ENCODE measurements around the gene ARAP1.

The ARAP1 gene

GRCh38 chr11:72721689-72722049 is 30.5 kb downstream of the ARAP1 start:
- DNase-seq: no peak

DNA sequence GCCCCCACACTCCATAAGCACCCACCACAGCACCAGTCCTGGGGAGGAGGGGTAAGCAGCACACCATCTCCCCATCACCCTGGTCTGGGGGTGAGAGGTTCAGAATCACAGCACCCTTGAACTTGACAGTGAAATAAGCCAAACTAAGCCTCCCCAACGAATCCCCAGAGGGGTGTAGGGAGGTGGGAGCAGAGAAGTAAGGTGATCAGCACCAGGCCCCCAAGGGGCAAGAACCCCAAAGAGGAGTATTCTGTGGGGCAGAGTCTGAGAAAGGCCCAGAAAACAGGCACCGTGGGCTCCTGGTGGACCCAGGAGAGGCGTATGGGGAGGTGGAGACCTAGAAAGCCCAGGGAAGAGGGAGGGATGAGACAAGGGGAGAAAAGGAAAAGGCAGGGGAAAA is 30.9 kb downstream of the ARAP1 start:
- no peak for DNase-seq

DNA sequence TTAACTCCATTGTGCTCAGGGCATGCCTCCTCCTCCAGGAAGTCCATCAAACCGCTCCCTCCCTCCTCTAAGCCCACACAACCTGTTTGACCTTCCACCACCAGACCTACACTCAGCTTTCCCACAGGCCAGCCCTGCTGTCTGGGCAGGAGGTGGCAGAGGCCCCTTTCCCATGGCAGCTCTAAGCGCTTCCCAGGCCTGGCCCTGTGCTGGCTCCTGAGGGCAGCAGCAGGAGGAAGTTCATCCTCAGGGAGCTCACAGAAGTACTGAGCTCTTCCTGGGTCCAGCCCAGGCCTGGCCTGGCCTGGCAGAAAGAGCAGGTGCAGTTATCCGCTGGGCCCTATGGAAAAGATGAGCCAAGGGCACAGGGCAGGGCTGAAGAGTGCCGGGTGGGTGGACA is 31.4 kb downstream of the ARAP1 start:
- DNase-seq: no peak

DNA sequence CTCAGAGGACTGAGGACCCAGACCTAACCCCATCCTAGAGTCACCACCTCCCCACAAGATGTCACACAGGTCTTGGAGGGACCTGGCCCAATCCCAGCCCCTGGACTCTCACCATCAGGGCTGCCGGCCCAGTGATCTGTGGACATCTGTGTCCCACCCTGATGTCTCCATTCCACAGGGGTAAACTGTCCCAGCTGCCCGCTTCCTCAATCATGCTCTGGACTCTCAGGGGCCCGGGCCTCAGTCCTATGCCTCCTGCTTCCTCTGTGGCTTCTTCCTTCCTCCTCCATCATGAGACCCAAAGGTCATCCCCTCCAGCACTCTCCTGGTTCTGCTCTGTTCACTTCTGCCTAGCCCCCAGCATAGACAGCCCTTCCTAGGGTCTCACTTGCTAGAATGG is 32.2 kb downstream of the ARAP1 start:
- no peak for DNase-seq

DNA sequence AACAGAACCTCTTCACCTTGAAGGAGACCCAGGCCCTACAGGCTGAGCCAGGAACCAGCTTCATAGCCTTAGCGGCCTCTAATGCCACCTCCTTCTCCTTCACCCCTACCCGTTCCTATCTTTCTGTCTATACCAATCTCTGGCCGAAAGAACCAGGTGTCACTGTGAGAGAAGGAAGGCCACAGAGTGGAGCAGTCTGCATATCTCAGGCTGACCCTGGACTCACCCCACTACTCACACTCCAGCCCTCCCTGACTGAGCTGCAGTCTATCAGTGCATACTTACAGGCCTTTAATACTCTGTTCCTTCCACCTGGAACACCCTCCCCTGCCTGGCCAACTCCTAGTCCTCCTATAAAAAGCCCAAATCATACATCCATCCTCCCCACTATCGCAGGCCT is 32.7 kb downstream of the ARAP1 start:
- no peak for DNase-seq

DNA sequence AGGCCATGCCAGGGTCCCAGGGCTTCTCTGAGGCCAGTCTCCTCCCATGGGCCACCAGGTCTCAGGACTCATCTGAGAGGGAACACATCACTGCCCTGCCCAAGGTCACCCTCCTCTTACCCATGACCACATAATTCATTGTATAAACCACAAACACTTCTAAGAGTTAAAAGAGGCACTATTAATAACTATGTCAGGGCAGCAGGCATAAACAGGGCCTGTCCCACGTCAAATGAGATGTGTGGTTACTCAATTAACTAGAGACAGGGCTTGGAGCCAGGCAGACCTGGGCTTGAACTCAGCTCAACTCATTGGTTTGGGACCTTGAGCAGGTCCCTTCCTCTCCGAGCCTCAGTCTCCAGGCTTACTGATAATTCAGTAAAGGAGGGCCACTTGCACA is 33.1 kb downstream of the ARAP1 start:
- DNase-seq: no peak

DNA sequence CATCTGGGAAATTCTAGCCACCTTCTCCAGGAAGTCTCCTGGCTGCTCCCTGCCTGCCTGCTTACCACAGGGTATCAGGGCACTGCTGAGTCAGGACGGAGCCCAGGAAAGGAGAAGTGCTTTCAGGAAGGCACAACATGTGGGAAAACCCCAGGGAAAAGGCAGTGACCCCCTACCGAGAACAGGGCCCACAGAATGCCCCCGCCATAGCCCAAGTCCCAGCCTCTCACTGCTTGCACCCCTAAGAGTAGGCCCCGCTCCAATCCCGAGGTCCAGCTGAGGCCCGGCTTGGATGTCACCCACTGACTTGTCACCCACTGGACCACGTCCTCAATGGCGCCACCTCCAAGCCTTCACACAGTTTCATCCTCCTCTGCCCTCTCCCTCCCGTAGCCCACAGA is 34.1 kb downstream of the ARAP1 start:
- DNase-seq: no peak

DNA sequence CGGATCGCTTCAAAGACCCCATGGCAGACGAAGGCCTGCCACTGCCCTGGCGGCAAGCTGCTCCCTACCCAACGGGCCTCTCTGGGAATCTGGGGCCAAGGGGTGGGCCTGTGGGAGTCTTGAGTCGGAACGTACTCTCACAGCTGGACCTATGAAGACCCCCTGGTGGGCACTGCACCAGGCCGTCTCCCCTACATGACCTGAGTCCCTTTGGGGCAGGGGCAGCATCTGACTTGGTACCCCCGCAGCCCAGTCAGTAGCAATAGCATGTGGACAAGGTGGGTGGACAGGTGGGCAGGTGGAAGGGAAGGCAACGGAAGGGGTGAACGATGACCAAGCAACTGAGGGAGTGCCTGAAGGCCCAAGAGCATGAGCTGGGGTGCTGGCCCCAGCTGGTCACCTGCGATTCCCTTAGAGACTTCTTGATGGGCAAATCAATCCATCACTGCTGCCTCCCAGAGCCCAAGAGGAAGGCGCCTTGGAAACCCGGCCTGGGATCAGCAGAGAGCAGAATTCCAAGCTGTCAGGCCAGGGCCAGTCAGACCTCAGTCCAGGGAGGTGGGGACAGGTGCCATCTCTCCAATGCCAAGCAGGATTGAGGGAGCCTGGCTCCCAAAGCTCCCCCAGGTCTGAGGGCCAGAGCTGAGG is 35.3 kb downstream of the ARAP1 start:
- no peak for DNase-seq

GRCh38 chr11:72716290-72716689 is 35.9 kb downstream of the ARAP1 start:
- DNase-seq: peak; percentile 77

DNA sequence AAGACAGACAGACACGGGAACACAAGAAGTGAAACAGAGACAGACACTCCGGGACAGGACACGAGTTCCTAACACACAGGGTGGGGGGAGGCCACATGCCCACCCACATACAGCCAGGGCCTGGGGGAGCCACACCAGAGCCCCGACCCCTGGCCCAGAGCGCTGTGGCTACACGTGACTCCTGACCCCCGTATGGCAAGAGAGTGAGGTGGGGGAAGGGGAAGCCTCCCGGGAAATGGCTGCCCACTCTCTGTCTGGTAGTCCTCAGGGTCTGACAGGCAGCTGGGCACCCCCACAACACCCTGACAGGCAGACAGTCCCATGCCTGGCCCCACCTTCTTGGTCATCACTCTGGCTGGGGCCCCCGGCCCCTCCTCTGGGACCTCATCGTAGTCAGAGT is 39.4 kb downstream of the ARAP1 start:
- DNase-seq: no peak

DNA sequence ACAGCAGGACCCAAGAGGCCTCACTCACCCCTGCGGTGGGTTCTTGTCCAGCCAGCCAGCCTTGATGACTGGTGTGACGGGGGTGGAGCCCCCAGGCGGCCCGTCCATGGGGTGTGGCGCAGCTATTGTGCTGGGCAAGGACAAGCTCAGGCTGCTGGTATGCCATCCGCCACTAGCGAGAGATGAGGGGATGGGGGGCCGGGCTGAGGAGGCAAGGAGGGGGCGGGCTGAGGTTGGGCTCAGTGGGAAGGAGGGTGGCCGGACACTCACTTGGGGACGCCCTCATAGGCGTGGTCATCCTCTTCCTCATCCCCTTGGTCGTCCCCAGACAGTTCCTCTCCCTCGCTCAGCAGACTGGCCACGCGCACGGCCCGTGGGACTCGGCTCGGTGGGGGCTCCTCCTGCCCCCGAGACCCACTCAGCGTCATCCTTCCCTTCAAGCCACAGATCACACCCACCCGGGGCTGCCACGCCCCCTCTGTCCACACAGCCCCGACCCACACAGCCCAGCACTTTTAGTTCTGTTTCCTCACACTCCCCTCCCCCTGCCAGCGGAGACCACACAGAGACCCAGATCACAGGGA is 39.9 kb downstream of the ARAP1 start:
- DNase-seq: no peak

GRCh38 chr11:72711141-72711540 is 41.1 kb downstream of the ARAP1 start:
- no peak for DNase-seq

DNA sequence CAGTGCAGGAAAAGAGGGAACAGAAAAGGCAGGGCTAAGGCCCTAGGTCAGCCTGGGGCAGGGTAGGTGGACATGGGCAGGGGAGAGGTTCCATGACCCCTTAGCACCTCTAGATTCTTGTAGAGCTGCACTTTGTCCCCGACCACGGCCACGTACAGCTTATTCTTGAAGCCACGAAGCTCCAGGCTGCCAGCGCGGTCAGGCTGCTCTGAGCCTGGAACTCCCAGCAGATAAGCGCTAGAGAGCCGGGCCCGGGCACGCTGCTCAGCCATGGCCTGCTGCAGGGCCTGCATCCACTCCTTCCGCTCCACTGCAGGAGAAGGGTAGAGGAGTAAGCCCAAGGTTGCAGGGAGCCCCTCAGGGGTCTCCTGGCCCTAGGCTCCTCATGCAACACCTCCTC is 41.9 kb downstream of the ARAP1 start:
- no peak for DNase-seq

GRCh38 chr11:72709478-72710238 is 42.5 kb downstream of the ARAP1 start:
- no peak for DNase-seq

GRCh38 chr11:72707032-72707431 is 45.2 kb downstream of the ARAP1 start:
- no peak for DNase-seq

DNA sequence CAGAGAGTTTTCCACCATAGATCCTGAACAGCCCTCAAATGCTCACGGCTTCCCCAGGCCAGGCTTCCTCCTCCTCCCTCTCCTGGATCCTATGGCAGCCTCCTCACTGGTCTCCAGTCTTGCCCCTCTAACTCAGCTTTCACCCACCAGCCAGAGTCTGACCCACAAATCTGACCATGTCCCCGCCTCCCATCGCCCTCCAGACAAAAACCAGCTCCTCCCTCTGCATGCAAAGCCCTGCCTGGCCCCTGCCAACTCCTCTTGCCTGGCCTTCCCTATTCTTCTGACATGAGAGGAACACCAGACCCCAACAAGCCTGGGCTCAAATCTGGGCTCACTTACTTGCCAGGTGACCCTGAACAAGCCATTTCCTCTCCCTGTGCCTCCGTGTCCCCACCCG is 45.6 kb downstream of the ARAP1 start:
- DNase-seq: no peak

DNA sequence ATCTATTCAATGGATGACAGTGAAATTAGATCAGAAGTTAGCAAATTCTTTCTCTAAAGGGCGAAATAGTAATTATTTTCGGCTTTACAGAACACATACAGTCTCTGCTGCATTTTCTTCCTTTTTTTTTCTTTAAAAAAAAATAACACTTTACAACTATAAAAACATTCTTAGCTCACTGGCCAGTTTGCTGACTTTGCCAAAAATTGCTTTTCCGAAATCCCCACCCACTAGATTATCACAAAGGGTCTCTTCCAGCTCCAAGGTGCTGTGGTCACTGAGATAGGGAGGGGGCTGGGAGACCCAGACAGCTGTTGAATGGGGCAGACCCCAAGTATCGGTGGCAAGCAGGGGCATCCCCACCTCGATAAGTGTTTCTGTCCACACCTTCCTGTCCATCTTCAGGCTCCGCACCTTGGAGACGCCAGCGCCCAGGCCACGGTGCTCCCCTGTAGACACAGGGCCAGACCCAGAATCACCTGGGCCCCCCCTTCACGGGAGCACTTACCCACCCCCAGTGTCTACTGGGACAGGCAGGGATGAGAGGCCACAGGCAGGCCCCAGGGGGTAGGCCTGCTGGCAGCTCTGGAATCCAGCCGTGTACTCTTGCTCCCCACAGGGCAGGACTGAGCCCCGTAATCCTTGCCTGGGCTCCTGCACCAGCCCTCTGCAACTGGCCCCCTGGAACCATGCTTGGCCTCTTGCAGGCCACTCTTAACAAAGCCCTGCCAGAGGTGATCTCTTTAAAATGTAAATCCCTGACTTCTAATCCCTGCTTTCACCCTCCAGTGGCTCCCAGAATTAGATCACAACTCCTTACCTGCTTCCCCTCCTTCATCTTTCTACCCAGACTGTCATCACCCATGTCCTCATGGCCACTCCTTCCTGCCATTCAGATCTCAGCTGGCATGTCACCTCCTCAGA is 46.5 kb downstream of the ARAP1 start:
- DNase-seq: no peak

DNA sequence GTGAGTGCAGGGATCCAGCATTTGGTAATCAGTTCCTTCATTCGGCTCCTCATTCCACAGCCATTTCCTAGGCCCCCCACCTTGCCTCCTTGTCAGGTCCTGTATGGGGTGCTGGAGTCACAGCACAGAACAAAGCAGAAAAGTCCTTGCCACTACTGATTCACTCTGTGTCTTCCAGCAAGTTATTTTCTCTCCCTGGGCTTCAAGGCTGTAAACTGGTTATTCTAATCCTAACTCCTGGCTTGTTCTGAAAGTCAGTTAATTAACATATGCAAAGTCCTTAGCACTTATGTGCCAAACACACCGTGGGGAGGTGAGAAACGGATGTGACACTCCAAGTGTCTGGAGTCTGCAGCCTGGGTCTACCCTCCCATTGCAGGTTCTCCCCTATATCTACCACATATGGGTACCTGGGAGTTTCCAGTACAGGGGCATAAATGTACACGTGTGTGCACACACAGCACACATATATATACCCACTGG is 47.4 kb downstream of the ARAP1 start:
- no peak for DNase-seq

DNA sequence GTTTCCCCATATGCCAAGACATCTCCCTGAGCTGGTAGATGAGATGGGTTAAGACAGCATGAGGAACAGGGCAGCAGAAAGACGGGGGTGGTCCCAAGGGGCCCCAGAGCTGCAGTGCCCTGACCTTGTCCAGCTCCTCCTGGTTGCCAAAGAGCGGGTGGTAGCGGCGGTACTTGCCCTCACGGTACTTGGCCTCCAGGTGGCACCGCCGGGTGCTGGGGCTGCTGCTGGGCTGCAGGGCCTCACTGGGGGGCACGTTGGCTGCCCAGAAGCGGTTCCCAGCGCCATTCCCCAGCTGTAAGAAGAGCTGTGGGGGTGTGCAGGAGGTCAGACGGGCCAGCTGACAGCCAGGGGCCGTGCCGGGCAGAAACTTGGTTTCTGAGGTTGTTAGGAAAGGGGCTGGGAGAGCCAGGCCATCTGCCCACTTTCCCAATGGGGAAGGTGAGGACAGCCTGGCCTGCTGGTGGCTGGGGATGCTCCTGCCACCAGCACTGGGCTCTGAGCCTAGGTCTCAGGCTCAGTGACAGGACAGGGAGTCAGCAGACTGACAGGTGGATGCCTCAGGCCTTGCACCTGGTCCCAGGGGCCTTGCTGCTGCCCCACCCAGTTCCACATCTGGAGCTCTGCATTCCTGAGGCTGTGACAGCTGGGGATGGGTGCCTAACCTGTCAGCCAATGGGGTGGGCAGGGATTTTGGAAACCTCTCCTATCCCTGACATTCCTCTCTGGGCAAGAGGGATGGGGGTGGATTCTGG is 48.0 kb downstream of the ARAP1 start:
- DNase-seq: no peak

DNA sequence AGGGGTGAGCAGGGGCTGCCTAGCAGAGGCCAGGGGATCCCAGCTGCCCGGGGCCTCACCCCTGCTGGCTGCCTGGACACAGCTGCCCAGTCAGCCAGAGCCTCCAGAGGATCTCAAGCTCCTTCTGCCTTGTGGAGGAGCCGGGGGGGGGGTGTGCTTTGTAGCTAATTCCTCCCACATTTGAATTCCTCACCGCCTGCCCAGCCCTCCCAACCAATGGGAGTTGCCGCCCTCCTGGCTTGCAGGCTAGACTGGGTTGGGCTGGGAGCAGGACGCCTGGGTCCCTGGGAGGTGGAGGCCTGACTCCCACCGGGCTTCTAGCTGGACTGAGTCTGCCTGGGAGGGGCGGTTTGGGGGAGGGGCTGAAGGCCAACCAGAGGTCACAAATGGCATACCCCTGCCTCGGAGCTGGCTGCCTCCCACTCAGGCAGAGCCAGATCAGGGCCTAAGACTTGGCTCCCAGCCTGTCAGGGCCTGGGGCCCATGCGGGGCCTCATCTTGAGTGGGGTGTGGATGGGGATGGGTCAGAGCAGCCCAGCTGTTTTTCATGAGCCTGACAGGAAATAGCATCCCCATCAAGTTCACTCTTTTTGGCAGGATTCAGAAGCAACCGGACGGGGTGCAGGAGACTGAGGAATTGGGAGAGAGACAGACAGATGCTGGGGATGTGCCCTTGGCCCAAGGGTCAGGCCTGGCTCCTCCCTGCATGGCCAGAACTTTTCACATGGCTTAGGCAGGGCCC is 48.8 kb downstream of the ARAP1 start:
- no peak for DNase-seq

DNA sequence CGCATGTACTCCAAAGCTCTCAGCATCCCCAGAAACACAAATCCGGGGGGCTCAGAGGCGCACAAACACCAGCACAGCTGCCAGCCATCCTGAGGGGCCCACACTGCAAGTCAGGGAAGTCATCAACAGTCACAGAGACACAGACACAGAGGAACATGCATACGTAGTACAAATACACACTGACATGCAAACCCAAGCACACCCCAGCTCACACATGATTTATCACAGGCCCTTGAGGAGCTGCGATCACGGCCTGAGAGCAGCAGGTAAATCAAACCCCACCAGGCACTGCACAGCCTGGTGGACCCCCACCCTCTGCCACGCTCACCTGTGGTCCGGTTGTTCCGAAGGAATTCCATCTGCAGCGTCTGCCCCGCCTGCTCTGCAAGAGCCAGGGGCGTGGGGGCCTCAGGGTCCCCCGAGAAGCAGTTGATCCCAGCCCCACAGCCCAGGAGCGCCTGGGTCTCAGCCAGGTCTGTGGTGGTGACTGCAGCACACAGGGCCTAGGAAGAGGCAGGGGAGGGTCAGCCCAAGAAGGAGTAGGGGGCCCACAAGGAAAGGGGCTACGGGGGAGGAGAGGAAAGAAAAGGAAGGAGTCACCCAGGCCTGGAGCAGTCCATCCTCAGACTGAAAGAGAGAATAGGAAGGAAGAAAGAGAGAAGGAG is 49.5 kb downstream of the ARAP1 start:
- DNase-seq: no peak
